RPMI7951 (cell line): ENCODE results near the gene MSS51. TPM values are rescaled to one million over a fixed set of nuclear protein-coding genes. Genes with fewer than 3 reads are reported as not detected.
"Not testable (repeated sequence)": the region's sequence is repeated elsewhere in the genome, so short reads cannot be mapped to it uniquely, and the experiment has no call there.

Experiments
- DNase-seq: peaks from one replicate; pipeline ENCODE4 v3.0.0-alpha.2; 2012; ENCODE audit warnings: low read depth
- total RNA-seq: library from RNA; depleted of rRNA; stranded (reverse); fragments of >200 nt; shearing (Covaris generic); gene quantifications from 2 replicates; pipeline ENCODE4 v1.2.3, GENCODE V29; 2014

The MSS51 gene
- total RNA-seq, 1 experiment from 2014 or later = 0.24 TPM

DNA sequence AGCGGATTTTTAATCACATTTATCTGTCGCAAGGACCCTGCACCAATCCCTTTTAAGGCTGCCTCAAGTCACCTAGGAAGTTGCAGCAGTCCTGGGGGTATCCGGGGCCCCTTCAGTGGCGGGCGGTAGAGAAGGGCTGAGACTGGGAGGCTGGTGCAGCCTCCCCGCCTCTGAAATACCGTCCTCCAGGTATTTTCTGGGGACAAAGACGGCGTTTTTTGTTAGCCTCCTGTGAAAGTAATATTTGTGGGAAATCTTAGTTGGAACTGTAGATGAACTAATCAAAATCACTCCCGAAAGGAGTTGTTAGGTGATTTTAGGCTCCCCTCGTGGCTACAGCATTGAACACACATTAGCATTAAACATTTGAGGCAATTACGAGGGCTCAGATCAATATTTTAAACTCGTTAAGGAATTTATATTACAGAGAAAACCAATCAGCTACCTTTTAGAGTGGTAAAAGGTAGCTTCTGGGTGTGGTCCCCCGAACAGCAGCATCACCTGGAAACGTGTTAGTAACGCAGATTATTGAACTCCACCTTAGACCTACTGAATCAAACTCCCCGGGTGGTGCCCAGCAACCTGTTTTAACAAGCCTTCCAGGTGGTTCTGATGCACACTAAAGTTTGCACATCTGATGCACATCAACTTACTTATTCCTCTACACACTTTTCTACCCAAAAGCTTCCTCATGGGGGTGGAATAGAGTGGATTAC is 19.0 kb downstream of the MSS51 start:
- no peak for DNase-seq

DNA sequence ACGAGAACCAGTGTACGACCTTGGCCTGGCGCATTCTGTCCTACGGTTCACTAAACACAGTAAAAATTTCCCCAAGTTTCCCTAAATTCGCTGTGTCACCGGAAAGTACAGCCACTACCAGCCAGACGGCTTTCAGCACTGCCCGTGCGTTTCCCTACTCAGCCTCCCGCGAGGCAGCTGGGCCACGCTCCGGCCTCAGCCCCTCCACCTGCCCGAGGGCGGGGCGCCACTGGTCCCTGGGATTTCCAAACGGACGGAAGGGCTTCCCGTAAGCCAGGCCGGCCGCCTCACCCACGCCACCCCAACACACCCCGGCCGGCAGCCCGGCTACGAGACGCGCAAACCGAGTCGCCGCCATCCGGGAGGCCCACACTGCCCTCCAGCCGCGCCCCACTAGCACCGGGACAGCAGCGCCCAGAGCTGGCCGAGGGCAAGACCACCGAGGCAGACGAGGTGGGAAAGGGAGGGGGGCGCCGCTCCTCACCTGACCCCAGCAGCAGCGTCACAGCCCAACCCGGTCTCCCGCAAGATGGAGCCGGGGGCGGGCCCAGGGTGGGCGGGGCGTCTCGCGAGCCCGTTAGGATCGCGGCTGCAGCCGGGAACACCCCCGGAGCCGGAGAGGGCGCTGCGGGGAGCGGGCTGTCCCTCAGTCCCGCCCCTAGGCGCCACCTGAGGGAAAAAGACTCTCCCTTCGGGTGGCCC is 19.7 kb downstream of the MSS51 start, which contains the start of gene ANXA7:
Gene ANXA7 (minus strand): TSS at position 531 of the 702 bp plus-strand sequence. CDS start 13,202 bp downstream, outside the sequence.
- DNase-seq = peak; percentile 78

DNA sequence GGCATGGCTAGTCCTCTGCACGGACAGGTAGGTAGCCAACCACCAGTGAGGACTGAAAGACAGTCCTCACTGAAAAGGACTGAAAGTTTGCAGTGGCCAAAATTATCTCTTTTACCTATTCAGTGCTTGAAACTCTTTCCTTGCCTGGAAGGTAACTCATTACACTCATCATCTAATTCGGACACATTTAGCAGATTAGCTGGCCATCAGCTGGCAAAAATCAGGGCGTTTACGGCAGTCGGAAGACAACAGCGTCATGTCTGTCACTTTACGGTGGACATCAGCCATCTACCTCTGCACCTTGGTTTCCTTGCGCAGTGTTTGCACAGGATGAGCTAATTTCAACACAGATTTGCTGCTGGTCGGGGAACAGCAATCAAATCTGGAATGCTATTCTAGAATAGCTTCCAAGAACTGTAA is 20.2 kb downstream of the MSS51 start:
- DNase-seq = no peak

DNA sequence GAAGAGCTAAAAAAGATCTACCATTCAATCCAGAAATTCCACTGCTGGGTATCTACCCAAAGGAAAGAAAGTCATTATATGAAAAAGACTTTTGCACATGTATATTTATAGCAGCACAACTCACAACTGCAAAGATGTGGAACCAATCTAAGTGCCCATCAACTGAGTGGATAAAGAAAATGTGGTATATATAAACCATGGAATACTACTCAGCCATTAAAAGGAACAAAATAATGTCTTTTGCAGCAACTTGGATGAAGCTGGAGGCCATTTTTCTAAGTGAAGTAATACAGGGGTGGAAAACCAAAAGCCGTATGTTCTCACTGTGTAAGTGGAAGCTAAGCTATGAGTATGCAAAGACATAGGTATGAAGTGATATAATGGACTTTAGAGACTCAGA is 22.5 kb downstream of the MSS51 start:
- DNase-seq = no peak

DNA sequence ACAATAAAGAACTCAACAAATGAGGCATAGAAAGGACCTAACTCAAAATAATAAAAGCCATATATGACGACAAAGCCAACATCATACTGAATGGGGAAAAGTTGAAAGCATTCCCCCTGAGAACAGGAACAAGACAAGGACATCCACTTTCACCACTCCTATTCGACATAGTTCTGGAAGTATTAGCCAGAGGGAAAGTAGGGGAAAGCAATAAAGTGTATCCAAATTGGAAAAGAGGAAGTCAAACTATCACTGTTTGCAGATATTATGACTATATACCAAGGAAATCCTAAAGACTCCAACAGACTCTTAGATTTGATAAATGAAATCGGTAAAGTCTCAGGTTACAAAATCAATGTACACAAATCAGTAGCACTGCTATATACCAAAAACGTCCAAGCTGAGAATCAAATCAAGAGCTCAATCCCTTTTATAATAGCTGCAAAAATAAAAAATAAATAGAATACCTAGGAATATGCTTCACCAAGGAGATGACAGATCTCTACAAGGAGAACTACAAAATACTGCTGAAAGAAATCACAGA is 24.3 kb downstream of the MSS51 start:
- DNase-seq = no peak

DNA sequence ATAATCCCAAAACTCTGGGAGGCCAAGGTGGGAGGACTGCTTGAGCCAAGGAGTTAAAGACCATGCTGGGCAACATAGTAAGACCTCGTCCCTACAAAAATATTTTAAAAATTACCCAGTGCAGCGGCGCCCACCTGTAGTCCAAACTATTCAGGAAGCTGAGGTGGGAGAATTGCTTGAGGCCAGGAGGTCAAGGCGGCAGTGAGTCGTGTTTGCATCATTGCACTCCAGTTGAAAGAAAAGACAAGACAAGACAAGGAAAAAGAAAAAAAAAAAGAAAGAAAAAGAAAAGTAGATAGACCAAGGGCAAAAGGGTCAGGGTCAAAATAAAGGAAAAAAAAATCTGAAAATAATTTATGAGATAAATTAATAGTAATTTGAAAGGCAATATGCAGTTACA is 25.3 kb downstream of the MSS51 start:
- no peak for DNase-seq

DNA sequence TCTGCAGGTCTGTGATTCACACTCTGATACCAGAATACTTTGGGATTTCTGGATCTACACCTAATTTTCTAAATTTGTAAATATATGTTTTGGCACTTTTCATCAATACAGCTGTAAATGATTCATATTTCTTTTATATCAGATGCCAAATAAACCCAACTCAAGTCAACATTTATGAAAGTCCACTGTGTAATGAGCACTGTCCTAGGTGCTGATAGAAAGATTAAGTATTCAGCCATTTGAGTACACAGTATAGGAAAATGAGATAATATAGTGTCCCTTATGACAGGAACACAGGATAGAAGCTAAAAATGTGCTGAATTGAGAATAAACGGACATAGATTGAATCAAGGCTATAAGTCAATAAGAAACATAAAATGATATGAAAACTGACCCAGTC is 25.9 kb downstream of the MSS51 start:
- no peak for DNase-seq

DNA sequence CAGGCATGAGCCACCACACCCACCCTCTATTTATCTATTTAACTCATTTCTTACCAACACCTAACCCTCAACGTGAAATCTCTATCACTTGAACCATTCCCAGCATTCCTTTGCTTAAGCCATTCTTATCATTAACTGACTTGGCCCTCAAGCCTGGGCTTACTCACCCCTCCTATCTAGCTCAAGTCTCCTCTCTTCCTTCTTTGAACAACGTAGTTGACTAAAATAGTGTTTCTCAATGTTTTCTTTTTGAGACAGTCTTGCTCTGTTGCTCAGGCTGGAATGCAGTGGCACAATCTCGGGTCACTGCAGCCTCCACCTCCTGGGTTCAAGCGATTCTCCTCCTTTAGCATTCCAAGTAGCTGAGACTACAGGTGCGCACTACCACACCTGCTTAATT is 26.5 kb downstream of the MSS51 start:
- no peak for DNase-seq

DNA sequence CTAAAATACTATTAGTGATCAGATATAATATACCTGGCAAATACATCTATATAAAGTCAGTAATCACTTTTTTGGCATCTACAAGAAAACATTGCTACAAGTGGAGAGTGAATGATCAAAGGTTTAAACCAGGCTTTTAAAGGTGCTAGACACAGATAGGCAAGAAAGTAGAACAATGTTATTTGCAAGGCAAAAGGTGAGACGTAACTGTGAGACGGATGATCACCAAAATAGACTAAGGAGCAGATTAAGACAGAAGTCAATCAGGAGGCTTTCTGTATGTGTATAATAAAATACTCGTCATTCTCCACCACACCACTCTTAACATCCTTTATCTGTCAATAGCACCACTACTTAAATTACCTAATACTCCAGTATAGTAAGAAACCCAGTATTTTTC is 27.8 kb downstream of the MSS51 start:
- DNase-seq = no peak

DNA sequence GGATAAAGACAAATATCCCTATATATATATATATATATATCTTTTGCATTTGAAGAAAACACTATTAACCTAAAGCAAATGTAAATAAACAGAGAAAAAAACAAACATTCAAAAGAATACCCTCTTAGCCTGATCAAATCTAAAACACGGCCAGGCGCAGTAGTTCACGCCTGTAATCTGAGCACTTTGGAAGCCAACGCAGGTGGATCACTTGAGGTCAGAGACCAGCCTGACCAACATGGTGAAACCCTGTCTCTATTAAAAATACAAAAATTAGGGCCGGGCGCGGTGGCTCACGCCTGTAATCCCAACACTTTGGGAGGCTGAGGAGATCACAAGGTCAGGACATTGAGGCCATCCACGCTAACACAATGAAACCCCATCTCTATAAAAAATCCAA is 28.7 kb downstream of the MSS51 start:
- DNase-seq = no peak

DNA sequence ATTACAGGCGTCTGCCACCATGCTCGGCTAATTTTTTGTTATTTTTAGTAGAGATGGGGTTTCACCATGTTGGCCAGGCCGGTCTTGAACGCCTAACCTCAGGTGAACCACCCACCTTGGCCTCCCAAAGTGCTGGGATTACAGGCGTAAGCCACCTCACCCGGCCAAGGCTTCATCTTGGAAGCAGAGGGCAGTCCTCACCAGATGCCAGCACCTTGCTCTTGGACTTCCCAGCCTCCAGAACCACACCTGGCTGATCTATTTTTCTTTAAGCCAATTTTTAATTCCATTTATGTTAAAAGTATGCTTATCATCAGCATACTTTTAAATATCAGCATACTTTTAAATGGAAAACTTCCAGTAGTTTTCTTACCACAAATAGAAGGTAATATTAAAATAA is 31.7 kb downstream of the MSS51 start:
- no peak for DNase-seq

DNA sequence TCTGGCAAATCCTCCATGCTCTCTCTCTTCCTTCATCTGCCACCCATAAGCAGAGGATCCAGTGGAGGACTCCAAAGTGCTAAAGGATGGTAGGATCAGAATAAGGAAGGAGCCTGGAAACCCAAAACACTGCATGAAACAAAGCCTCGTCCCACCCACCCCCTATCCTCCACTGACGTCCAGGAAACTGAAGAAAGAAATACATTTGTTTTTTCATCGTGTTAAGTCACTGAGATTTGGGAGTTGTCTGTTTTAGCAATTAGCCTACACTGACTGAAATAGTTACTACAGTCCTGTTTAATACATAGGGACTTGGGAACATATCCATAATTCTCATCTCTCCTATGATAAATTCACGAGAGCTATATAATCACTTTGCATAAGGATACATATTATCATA is 34.3 kb downstream of the MSS51 start:
- DNase-seq = no peak

DNA sequence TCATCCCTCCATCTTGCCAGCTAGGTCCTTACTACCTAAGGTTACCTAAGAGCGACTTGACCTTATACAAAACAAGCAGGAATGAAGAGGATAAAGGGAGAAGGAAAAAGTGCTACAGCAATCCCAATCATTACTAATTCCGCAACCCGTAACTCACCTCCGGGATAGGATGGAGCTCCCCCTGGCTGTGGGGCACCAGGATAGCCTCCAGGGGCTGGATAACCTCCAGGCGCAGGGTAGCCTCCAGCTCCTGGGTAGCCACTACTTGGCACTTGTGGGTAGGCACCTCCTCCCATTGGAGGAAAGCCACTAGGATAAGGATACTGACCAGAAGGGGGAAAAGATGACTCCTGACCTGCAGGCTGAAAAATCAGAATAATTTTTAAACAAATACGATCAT is 35.3 kb downstream of the MSS51 start:
- no peak for DNase-seq

DNA sequence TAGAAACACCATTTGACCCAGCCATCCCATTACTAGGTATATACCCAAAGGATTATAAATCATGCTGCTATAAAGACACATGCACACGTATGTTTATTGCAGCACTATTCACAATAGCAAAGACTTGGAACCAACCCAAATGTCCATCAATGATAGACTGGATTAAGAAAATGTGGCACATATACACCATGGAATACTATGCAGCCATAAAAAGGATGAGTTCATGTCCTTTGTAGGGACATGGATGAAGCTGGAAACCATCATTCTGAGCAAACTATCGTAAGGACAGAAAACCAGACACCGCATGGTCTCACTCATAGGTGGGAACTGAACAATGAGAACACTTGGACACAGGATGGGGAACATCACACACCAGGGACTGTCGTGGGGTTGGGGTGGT is 39.0 kb downstream of the MSS51 start:
- not testable (repeated sequence) for DNase-seq

DNA sequence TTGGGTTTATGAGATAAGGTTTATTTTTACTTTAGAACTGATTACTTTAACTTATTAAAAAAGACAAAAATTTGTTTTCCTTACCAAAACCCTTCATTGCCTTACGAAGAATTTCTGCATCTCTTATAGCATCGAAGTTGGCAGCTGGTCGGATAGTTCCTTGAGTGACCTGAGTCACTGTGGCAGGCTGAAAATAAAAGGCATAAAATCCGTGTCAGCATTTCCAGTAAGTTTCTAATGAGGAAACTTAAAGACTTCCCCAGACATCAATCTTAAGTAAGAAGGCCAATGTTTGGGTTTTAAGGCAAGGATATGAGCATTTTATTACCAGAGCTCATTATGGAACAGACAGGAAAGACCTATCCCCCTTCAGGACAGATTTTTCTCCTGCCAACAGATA is 45.1 kb downstream of the MSS51 start:
- no peak for DNase-seq

DNA sequence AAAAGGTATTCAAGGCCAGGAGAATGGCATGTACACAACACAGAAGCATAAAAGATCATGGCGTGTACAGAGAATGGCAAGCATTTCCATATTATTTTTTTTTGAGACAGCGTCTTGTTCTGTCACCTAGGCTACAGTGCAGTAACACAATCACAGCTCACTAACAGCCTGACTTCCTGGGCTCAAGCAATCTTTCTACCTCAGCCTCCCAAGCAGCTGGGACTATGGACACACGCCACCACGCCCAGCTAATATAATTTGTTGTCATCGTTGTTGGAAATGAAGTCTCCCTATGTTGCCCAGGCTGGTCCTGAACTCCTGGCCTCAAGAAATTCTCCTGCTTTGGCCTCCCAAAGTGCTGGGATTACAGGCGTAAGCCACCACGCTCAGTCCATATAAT is 46.8 kb downstream of the MSS51 start:
- no peak for DNase-seq

DNA sequence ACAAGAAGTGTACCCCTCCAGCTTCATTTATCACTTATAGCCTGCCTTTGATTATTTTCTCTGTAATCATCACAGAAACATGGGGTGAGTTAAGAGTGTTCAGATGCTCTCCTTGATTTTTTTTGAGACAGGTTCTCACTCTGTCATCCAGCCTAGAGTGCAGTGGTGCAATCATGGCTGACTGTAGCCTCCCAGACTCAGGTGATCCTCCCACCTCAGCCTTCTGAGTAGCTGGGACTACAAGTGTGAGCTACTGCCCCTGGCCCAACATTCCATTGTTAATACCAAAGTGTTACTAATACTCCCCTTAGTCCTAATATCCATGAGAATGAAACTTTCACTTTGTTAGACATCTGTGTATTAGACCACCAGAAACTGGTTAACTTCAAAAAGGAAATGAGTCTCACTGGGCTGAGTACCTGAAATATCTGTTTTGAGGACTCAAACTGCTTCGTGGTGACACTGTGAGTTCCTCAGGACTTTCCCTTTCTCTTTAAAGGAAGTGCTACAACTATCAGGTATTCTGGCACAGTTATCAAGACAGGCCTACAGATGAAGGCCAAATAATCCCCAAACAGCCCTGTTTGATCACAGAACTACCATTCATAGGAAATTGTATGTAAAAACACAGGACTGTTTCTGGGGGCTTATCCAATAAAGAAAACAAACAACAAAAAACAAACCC is 54.2 kb downstream of the MSS51 start:
- no peak for DNase-seq

DNA sequence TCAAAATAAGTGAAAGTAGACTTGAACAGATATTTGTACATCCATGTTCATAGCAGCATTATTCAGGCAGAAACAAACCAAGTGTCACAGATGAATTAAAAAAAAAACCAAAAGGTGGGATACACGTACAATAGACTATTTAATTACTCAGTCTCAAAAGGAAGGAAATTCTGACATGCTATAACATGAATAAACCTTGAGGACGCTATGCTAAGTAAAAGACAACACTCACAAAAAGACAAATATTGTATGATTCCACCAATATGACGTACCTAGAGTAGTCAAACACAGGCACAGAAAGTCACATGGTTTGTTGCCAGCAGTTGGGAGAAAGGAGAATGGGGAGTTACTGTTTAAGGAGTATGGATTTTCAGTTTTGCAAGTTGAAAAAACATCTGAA is 56.7 kb downstream of the MSS51 start:
- no peak for DNase-seq
